Liver (tissue), 9 donors: ENCODE measurements around the gene VWA5B1. TPM values are rescaled to one million over a fixed set of nuclear protein-coding genes. Genes with fewer than 3 reads are reported as not detected.

ENCODE experiments used
- DNase-seq: peaks from one replicate; pipeline ENCODE4 v3.0.0-alpha.2; 2017; ENCODE audit warnings: low spot score
- H3K27ac ChIP-seq, 2 donors: one replicate each; pipeline ENCODE4 v1.7.0; 2013; ENCODE audit warnings: inconsistent platforms in 2 of 2, low read length in 2 of 2, control low read depth in 1 of 2, low read depth in 1 of 2, mild to moderate bottlenecking in 1 of 2
- H3K27me3 ChIP-seq, 4 donors: one replicate each; pipeline versions ENCODE4 v1.6.1 to v1.7.0; 2013; ENCODE audit warnings: low read length in 3 of 4, inconsistent platforms in 1 of 4, mild to moderate bottlenecking in 1 of 4, moderate library complexity in 1 of 4; ENCODE audit not compliant: control insufficient read depth in 4 of 4, insufficient read depth in 4 of 4
- H3K36me3 ChIP-seq, 4 donors: one replicate each; pipeline versions ENCODE4 v1.6.1 to v1.7.0; 2013; ENCODE audit warnings: low read length in 3 of 4, mild to moderate bottlenecking in 3 of 4, low read depth in 1 of 4, moderate library complexity in 1 of 4; ENCODE audit not compliant: control insufficient read depth in 4 of 4, insufficient read depth in 3 of 4
- H3K4me1 ChIP-seq, 4 donors: one replicate each; pipeline versions ENCODE4 v1.6.1 to v1.7.0; 2013; ENCODE audit warnings: low read length in 3 of 4, mild to moderate bottlenecking in 3 of 4, moderate library complexity in 1 of 4; ENCODE audit not compliant: control insufficient read depth in 4 of 4, insufficient read depth in 4 of 4
- H3K4me3 ChIP-seq, 3 donors: one replicate each; pipeline versions ENCODE4 v1.6.1 to v1.7.0; 2013; ENCODE audit warnings: low read length in 3 of 3, control low read depth in 1 of 3, low read depth in 1 of 3, mild to moderate bottlenecking in 1 of 3
- H3K9ac ChIP-seq, 2 donors: one replicate each; pipeline ENCODE4 v1.7.0; 2013; ENCODE audit warnings: low read length in 2 of 2, mild to moderate bottlenecking in 2 of 2, moderate library complexity in 2 of 2, control low read depth in 1 of 2, low read depth in 1 of 2
- H3K9me3 ChIP-seq, 4 donors: one replicate each; pipeline versions ENCODE4 v1.6.1 to v1.7.0; 2013; ENCODE audit warnings: low read length in 3 of 4; ENCODE audit not compliant: control insufficient read depth in 4 of 4
- EGR1 ChIP-seq, 2 donors: IDR thresholded peaks; 2 replicates each; pipeline ENCODE4 v1.6.1; 2016 to 2018; ENCODE audit warnings: antibody characterized with exemption in 2 of 2, low read depth in 2 of 2
- FOXA1 ChIP-seq: IDR thresholded peaks from 2 replicates; pipeline ENCODE4 v1.6.1; 2016; ENCODE audit warnings: antibody characterized with exemption
- JUND ChIP-seq, 2 donors: IDR thresholded peaks; 2 replicates each; pipeline ENCODE4 v1.6.1; 2016; ENCODE audit warnings: antibody characterized with exemption in 2 of 2
- NR2F2 ChIP-seq: IDR thresholded peaks from 2 replicates; pipeline ENCODE4 v1.6.1; 2016; ENCODE audit warnings: antibody characterized with exemption
- RAD21 ChIP-seq, 2 donors: IDR thresholded peaks; 2 replicates each; pipeline ENCODE4 v1.6.1; 2016; ENCODE audit warnings: antibody characterized with exemption in 2 of 2, mild to moderate bottlenecking in 2 of 2
- RXRA ChIP-seq, 2 donors: IDR thresholded peaks; 2 replicates each; pipeline ENCODE4 v1.6.1; 2017 to 2018; ENCODE audit warnings: antibody characterized with exemption in 2 of 2, mild to moderate bottlenecking in 1 of 2
- TAF1 ChIP-seq: conservative IDR thresholded peaks from 2 replicates; pipeline ENCODE4 v1.6.1; 2016; ENCODE audit warnings: antibody characterized with exemption, mild to moderate bottlenecking
- WGBS: extraction: QIAGEN DNeasy Blood & Tissue Kit; methylation state at CpG from one replicate; pipeline ENCODE4 v1.1.7; 2013; 5-methylcytosine and 5-hydroxymethylcytosine counted together
- polyA plus RNA-seq, 2 donors: library from polyadenylated mRNA; stranded (reverse) in 1 of 2; unstranded in 1 of 2; fragments of 200-250 nt in 1 of 2; fragments of >200 nt in 1 of 2; fragmentation: Nextera tagmentation in 1 of 2; extraction: Ambion mirVana in 1 of 2; gene quantifications; one replicate each; pipeline versions ENCODE4 v1.2.1 to v1.2.3, GENCODE V29; 2013 to 2015
- total RNA-seq, 2 donors: library from RNA; depleted of rRNA; stranded (reverse); fragments of >200 nt; gene quantifications; one replicate each; pipeline ENCODE4 v1.2.3, GENCODE V29; 2014
- TF ChIP-seq, protein P1 (sequence below): IDR thresholded peaks from 2 replicates; pipeline ENCODE4 v1.6.1; 2016; ENCODE audit warnings: antibody characterized with exemption
- TF ChIP-seq, protein P2 (sequence below): IDR thresholded peaks from 2 replicates; pipeline ENCODE4 v1.6.1; 2016; ENCODE audit warnings: antibody characterized with exemption, mild to moderate bottlenecking
- TF ChIP-seq, protein P3 (sequence below): fragments of 150-350 bp; IDR thresholded peaks from 2 replicates; pipeline ENCODE4 v1.5.1; 2017; ENCODE audit warnings: improper control_type of control experiment, low read depth, low read length; ENCODE audit not compliant: missing input control
- TF ChIP-seq, protein P4 (sequence below): IDR thresholded peaks from 2 replicates; pipeline ENCODE4 v1.6.1; 2016; ENCODE audit warnings: antibody characterized with exemption
- donor health status: healthy.
- donor health status: healthy.
- donor health status: healthy.
- donor health status: healthy.
- donor health status: healthy.

Gene VWA5B1
- total and polyA plus RNA-seq, 4 donors, result not detected

DNA sequence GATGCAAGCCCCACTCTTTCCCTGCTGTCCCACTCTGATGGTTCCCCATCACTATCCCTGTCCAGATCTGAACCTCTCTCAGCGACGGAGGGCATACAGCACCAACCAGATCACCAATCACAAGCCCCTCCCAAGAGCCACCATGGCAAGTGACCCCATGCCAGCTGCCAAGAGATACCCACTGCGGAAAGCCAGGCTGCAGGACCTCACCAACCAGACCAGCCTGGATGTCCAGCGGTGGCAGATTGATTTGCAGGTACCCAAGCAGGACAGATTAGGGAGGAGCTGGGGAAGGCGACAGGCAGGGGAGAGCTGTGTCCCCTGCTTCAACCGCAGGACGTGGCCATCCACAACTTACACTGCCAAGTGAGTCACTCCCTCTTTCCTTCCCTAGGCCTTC, 46.9 kb downstream of the VWA5B1 start:
- H3K36me3 ChIP-seq, result no peaks in the 10 kb centered on the region
- H3K27me3 ChIP-seq, result no peaks in the 10 kb centered on the region
- no peaks in the 10 kb centered on the region for H3K9me3 ChIP-seq
- H3K9ac ChIP-seq, result no peak overlapping the region
- no peak for TF ChIP-seq RAD21 (IDR thresholded peaks at IDR 0.05)
- TF ChIP-seq, protein P1, sequence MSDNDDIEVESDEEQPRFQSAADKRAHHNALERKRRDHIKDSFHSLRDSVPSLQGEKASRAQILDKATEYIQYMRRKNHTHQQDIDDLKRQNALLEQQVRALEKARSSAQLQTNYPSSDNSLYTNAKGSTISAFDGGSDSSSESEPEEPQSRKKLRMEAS, result no peak
- no peak for DNase-seq
- H3K27ac ChIP-seq, result no peak overlapping the region
- WGBS, result 82% methylated on average over 7 of the region's 7 CpGs
- H3K4me3 ChIP-seq, result no peak overlapping the region
- no peaks in the 10 kb centered on the region for H3K4me1 ChIP-seq

DNA sequence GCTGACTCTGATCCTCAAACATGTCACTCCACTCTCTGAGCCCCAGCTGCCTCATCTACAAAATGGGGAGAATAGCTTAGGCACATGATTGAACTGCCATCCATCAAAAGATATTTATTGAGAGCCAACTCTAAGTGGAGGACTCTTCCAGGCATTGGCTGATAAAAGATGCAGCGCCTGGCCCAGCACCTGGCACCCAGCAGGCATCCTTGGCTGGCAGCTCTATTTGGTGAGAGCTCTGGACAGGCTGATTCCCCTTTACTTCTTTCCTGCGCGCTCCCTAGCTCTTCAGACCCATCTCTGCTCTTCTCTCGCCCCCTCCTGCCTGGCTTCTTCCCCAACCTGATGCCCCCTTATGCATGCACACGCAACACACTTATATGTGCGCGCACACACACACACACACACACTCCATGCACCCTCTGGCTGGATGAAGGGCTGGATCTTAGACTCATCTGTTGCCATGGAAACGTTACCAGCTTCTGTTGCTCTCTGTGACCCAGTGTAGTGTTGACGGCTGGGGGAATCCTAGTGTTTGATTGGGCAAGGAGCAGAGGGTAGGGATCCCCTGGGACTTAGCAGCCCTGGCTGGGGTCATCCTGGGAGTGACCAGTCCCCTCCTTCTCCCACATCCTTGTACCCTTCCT, 49.3 kb downstream of the VWA5B1 start:
- Histone ChIP-seq H3K9me3 (no peaks in the 10 kb centered on the region), H3K9ac (no peak overlapping the region), H3K4me1 (no peaks in the 10 kb centered on the region), H3K27ac (no peak overlapping the region), H3K36me3 (no peaks in the 10 kb centered on the region), H3K27me3 (peaks cover 0 to 3% (median 0%) of the 10 kb centered on the region in 4 donors), H3K4me3 (no peak overlapping the region)
- WGBS, result 75% methylated on average over 9 of the region's 9 CpGs
- no peak for TF ChIP-seq RXRA (IDR thresholded peaks at IDR 0.05)
- no peak for TF ChIP-seq EGR1 (IDR thresholded peaks at IDR 0.05; ENCODE audit: low read depth in 2 of 2)
- TF ChIP-seq, protein P2, sequence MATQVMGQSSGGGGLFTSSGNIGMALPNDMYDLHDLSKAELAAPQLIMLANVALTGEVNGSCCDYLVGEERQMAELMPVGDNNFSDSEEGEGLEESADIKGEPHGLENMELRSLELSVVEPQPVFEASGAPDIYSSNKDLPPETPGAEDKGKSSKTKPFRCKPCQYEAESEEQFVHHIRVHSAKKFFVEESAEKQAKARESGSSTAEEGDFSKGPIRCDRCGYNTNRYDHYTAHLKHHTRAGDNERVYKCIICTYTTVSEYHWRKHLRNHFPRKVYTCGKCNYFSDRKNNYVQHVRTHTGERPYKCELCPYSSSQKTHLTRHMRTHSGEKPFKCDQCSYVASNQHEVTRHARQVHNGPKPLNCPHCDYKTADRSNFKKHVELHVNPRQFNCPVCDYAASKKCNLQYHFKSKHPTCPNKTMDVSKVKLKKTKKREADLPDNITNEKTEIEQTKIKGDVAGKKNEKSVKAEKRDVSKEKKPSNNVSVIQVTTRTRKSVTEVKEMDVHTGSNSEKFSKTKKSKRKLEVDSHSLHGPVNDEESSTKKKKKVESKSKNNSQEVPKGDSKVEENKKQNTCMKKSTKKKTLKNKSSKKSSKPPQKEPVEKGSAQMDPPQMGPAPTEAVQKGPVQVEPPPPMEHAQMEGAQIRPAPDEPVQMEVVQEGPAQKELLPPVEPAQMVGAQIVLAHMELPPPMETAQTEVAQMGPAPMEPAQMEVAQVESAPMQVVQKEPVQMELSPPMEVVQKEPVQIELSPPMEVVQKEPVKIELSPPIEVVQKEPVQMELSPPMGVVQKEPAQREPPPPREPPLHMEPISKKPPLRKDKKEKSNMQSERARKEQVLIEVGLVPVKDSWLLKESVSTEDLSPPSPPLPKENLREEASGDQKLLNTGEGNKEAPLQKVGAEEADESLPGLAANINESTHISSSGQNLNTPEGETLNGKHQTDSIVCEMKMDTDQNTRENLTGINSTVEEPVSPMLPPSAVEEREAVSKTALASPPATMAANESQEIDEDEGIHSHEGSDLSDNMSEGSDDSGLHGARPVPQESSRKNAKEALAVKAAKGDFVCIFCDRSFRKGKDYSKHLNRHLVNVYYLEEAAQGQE, result no peak
- TF ChIP-seq JUND (IDR thresholded peaks at IDR 0.05), result no peak
- no peak for TF ChIP-seq TAF1
- TF ChIP-seq FOXA1, result no peak
- TF ChIP-seq, protein P3, sequence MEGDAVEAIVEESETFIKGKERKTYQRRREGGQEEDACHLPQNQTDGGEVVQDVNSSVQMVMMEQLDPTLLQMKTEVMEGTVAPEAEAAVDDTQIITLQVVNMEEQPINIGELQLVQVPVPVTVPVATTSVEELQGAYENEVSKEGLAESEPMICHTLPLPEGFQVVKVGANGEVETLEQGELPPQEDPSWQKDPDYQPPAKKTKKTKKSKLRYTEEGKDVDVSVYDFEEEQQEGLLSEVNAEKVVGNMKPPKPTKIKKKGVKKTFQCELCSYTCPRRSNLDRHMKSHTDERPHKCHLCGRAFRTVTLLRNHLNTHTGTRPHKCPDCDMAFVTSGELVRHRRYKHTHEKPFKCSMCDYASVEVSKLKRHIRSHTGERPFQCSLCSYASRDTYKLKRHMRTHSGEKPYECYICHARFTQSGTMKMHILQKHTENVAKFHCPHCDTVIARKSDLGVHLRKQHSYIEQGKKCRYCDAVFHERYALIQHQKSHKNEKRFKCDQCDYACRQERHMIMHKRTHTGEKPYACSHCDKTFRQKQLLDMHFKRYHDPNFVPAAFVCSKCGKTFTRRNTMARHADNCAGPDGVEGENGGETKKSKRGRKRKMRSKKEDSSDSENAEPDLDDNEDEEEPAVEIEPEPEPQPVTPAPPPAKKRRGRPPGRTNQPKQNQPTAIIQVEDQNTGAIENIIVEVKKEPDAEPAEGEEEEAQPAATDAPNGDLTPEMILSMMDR, result no peak
- TF ChIP-seq NR2F2, result no peak
- TF ChIP-seq, protein P4, sequence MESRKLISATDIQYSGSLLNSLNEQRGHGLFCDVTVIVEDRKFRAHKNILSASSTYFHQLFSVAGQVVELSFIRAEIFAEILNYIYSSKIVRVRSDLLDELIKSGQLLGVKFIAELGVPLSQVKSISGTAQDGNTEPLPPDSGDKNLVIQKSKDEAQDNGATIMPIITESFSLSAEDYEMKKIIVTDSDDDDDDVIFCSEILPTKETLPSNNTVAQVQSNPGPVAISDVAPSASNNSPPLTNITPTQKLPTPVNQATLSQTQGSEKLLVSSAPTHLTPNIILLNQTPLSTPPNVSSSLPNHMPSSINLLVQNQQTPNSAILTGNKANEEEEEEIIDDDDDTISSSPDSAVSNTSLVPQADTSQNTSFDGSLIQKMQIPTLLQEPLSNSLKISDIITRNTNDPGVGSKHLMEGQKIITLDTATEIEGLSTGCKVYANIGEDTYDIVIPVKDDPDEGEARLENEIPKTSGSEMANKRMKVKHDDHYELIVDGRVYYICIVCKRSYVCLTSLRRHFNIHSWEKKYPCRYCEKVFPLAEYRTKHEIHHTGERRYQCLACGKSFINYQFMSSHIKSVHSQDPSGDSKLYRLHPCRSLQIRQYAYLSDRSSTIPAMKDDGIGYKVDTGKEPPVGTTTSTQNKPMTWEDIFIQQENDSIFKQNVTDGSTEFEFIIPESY, result no peak
- no peak for DNase-seq
